ENCODE measurements around the gene MCM3AP.
"Not testable (repeated sequence)": the region's sequence is repeated elsewhere in the genome, so short reads cannot be mapped to it uniquely, and the experiment has no call there.

Gene MCM3AP

GRCh38 chr21:46206163-46207005 is 79.0 kb downstream of the MCM3AP start:
- Histone ChIP-seq H3K4me1 (ENCODE audit: insufficient read depth, low read length) (no peaks in the 10 kb centered on the region), H3K4me3 (ENCODE audit: low read length) (no peak overlapping the region), H3K27me3 (ENCODE audit: insufficient read depth, low read length) (no peaks in the 10 kb centered on the region), H3K9ac (ENCODE audit: low read depth, low read length) (no peak overlapping the region), H3K9me3 (ENCODE audit: insufficient read depth, low read depth, low read length) (no peaks in the 10 kb centered on the region), H3K27ac (ENCODE audit: low read depth, low read length) (no peak overlapping the region), H3K36me3 (ENCODE audit: insufficient read depth, low read length) (peaks cover 73% of the 10 kb centered on the region)
- 96% methylated on average over 24 of the region's 24 CpGs for WGBS

- Histone ChIP-seq H3K9me3 (ENCODE audit: insufficient read depth, low read depth, low read length) (no peaks in the 10 kb centered on the region), H3K27me3 (ENCODE audit: insufficient read depth, low read length) (no peaks in the 10 kb centered on the region), H3K9ac (ENCODE audit: low read depth, low read length) (no peak overlapping the region), H3K4me1 (ENCODE audit: insufficient read depth, low read length) (no peaks in the 10 kb centered on the region), H3K36me3 (ENCODE audit: insufficient read depth, low read length) (peaks cover 73% of the 10 kb centered on the region), H3K4me3 (ENCODE audit: low read length) (no peak overlapping the region), H3K27ac (ENCODE audit: low read depth, low read length) (no peak overlapping the region)
- WGBS = 97% methylated on average over 16 of the region's 16 CpGs
These were observed 79.6 kb downstream of the MCM3AP start for GRCh38 chr21:46205766-46206162.

GRCh38 chr21:46205166-46205565 is 80.2 kb downstream of the MCM3AP start:
- H3K4me3 ChIP-seq (ENCODE audit: low read length) = no peak overlapping the region
- no peaks in the 10 kb centered on the region for H3K4me1 ChIP-seq (ENCODE audit: insufficient read depth, low read length)
- H3K9ac ChIP-seq (ENCODE audit: low read depth, low read length) = no peak overlapping the region
- H3K9me3 ChIP-seq (ENCODE audit: insufficient read depth, low read depth, low read length) = no peaks in the 10 kb centered on the region
- peaks cover 73% of the 10 kb centered on the region for H3K36me3 ChIP-seq (ENCODE audit: insufficient read depth, low read length)
- H3K27me3 ChIP-seq (ENCODE audit: insufficient read depth, low read length) = no peaks in the 10 kb centered on the region
- H3K27ac ChIP-seq (ENCODE audit: low read depth, low read length) = no peak overlapping the region
- 95% methylated on average over 16 of the region's 18 CpGs for whole genome bisulfite sequencing

- Histone ChIP-seq H3K4me3 (ENCODE audit: low read length) (no peak overlapping the region), H3K9me3 (ENCODE audit: insufficient read depth, low read depth, low read length) (no peaks in the 10 kb centered on the region), H3K36me3 (ENCODE audit: insufficient read depth, low read length) (peaks cover 74% of the 10 kb centered on the region), H3K27ac (ENCODE audit: low read depth, low read length) (peak overlapping the region; percentile 64; the same call in 1 of the 2 replicates), H3K9ac (ENCODE audit: low read depth, low read length) (no peak overlapping the region), H3K27me3 (ENCODE audit: insufficient read depth, low read length) (no peaks in the 10 kb centered on the region), H3K4me1 (ENCODE audit: insufficient read depth, low read length) (no peaks in the 10 kb centered on the region)
- 95% methylated on average over 8 of the region's 8 CpGs for WGBS
These were observed 82.2 kb downstream of the MCM3AP start for GRCh38 chr21:46203203-46203600.

- Histone ChIP-seq H3K36me3 (ENCODE audit: insufficient read depth, low read length) (peaks cover 74% of the 10 kb centered on the region), H3K27me3 (ENCODE audit: insufficient read depth, low read length) (no peaks in the 10 kb centered on the region), H3K4me1 (ENCODE audit: insufficient read depth, low read length) (no peaks in the 10 kb centered on the region), H3K9ac (ENCODE audit: low read depth, low read length) (no peak overlapping the region), H3K4me3 (ENCODE audit: low read length) (no peak overlapping the region), H3K27ac (ENCODE audit: low read depth, low read length) (peak overlapping the region; percentile 64; the same call in 1 of the 2 replicates), H3K9me3 (ENCODE audit: insufficient read depth, low read depth, low read length) (no peaks in the 10 kb centered on the region)
- 64% methylated on average over 6 of the region's 6 CpGs for WGBS
These were observed 82.7 kb downstream of the MCM3AP start for GRCh38 chr21:46202592-46203202.

- not testable (repeated sequence) for H3K27me3 ChIP-seq (ENCODE audit: insufficient read depth, low read length); H3K4me3 ChIP-seq (ENCODE audit: low read length); H3K27ac ChIP-seq (ENCODE audit: low read depth, low read length); H3K9me3 ChIP-seq (ENCODE audit: insufficient read depth, low read depth, low read length); H3K9ac ChIP-seq (ENCODE audit: low read depth, low read length); H3K4me1 ChIP-seq (ENCODE audit: insufficient read depth, low read length)
- peaks cover 73% of the 10 kb centered on the region for H3K36me3 ChIP-seq (ENCODE audit: insufficient read depth, low read length)
- 83% methylated on average over 2 of the region's 8 CpGs for WGBS
These were observed 84.3 kb downstream of the MCM3AP start for GRCh38 chr21:46200877-46201803.

- Histone ChIP-seq H3K27ac (ENCODE audit: low read depth, low read length) (no peak overlapping the region), H3K9ac (ENCODE audit: low read depth, low read length) (no peak overlapping the region), H3K27me3 (ENCODE audit: insufficient read depth, low read length) (no peaks in the 10 kb centered on the region), H3K9me3 (ENCODE audit: insufficient read depth, low read depth, low read length) (no peaks in the 10 kb centered on the region), H3K4me1 (ENCODE audit: insufficient read depth, low read length) (no peaks in the 10 kb centered on the region), H3K4me3 (ENCODE audit: low read length) (no peak overlapping the region), H3K36me3 (ENCODE audit: insufficient read depth, low read length) (peaks cover 73% of the 10 kb centered on the region)
- WGBS = 77% methylated on average over 10 of the region's 13 CpGs
These were observed 85.7 kb downstream of the MCM3AP start for GRCh38 chr21:46199436-46200373.

GRCh38 chr21:46196733-46197132 is 88.7 kb downstream of the MCM3AP start:
- Histone ChIP-seq H3K36me3 (ENCODE audit: insufficient read depth, low read length) (peaks cover 82% of the 10 kb centered on the region), H3K9me3 (ENCODE audit: insufficient read depth, low read depth, low read length) (no peaks in the 10 kb centered on the region), H3K4me1 (ENCODE audit: insufficient read depth, low read length) (no peaks in the 10 kb centered on the region), H3K4me3 (ENCODE audit: low read length) (no peak overlapping the region), H3K27ac (ENCODE audit: low read depth, low read length) (no peak overlapping the region), H3K27me3 (ENCODE audit: insufficient read depth, low read length) (no peaks in the 10 kb centered on the region), H3K9ac (ENCODE audit: low read depth, low read length) (no peak overlapping the region)
- WGBS = 91% methylated on average over 20 of the region's 20 CpGs

GRCh38 chr21:46195595-46196195 is 89.7 kb downstream of the MCM3AP start:
- Histone ChIP-seq H3K9ac (ENCODE audit: low read depth, low read length) (no peak overlapping the region), H3K27me3 (ENCODE audit: insufficient read depth, low read length) (no peaks in the 10 kb centered on the region), H3K9me3 (ENCODE audit: insufficient read depth, low read depth, low read length) (no peaks in the 10 kb centered on the region), H3K27ac (ENCODE audit: low read depth, low read length) (no peak overlapping the region), H3K36me3 (ENCODE audit: insufficient read depth, low read length) (peaks cover 86% of the 10 kb centered on the region), H3K4me3 (ENCODE audit: low read length) (no peak overlapping the region), H3K4me1 (ENCODE audit: insufficient read depth, low read length) (no peaks in the 10 kb centered on the region)
- 91% methylated on average over 20 of the region's 20 CpGs for WGBS

All from HUES64 (cell line).